Activated naive CD8-positive, alpha-beta T cell treated with anti-CD3 and anti-CD28 coated beads, Interleukin-2, amount 50 U/mL, for 24 hours (primary cell): ENCODE data around the gene SCAF11.

ENCODE experiments used
- ATAC-seq: fragments of 150-1000 bp; cut with Tn5 transposase; one replicate; pipeline ENCODE4 v1.10.0; 2021
- DNase-seq: peaks from one replicate; pipeline ENCODE4 v3.0.0; 2021
- H3K27ac Mint-ChIP-seq: one replicate; pipeline ENCODE4 v1.8.0; 2021; ENCODE audit warnings: mild to moderate bottlenecking, mixed read lengths
- H3K27me3 Mint-ChIP-seq: one replicate; pipeline ENCODE4 v1.8.0; 2021; ENCODE audit warnings: mixed read lengths
- H3K36me3 Mint-ChIP-seq: one replicate; pipeline ENCODE4 v1.8.0; 2021; ENCODE audit warnings: low read depth, mixed read lengths
- H3K4me1 Mint-ChIP-seq: one replicate; pipeline ENCODE4 v1.8.0; 2021; ENCODE audit warnings: mixed read lengths
- H3K4me3 Mint-ChIP-seq: one replicate; pipeline ENCODE4 v1.8.0; 2021; ENCODE audit warnings: mild to moderate bottlenecking, moderate library complexity, mixed read lengths
- H3K9me3 Mint-ChIP-seq: one replicate; pipeline ENCODE4 v1.8.0; 2021; ENCODE audit warnings: mixed read lengths

SCAF11 gene

GRCh38 chr12:45912774-45913173, 77.6 kb downstream of the SCAF11 start:
- ATAC-seq (no peak), DNase-seq (no peak)
- no peaks in the 10 kb centered on the region for H3K9me3 Mint-ChIP-seq
- H3K27me3 Mint-ChIP-seq = no peaks in the 10 kb centered on the region
- no peak overlapping the region for H3K4me3 Mint-ChIP-seq
- no peaks in the 10 kb centered on the region for H3K4me1 Mint-ChIP-seq
- no peak overlapping the region for H3K27ac Mint-ChIP-seq
- peaks cover 7% of the 10 kb centered on the region for H3K36me3 Mint-ChIP-seq

- peaks cover 9% of the 10 kb centered on the region for H3K36me3 Mint-ChIP-seq
- H3K9me3 Mint-ChIP-seq = no peaks in the 10 kb centered on the region
- no peaks in the 10 kb centered on the region for H3K27me3 Mint-ChIP-seq
- ATAC-seq (no peak), DNase-seq (no peak)
- H3K27ac Mint-ChIP-seq = no peak overlapping the region
- H3K4me3 Mint-ChIP-seq = no peak overlapping the region
- H3K4me1 Mint-ChIP-seq = no peaks in the 10 kb centered on the region
Observed at GRCh38 chr12:45909041-45909713, 81.2 kb downstream of the SCAF11 start.

GRCh38 chr12:45907955-45908354, 82.4 kb downstream of the SCAF11 start:
- no peak overlapping the region for H3K27ac Mint-ChIP-seq
- no peak overlapping the region for H3K4me3 Mint-ChIP-seq
- H3K36me3 Mint-ChIP-seq = peaks cover 12% of the 10 kb centered on the region
- no peaks in the 10 kb centered on the region for H3K27me3 Mint-ChIP-seq
- no peaks in the 10 kb centered on the region for H3K4me1 Mint-ChIP-seq
- DNase-seq = no peak
- no peaks in the 10 kb centered on the region for H3K9me3 Mint-ChIP-seq
- no peak for ATAC-seq

GRCh38 chr12:45898094-45898493, 92.3 kb downstream of the SCAF11 start:
- Mint-ChIP-seq H3K4me1 (peaks cover 5% of the 10 kb centered on the region), H3K27ac (no peak overlapping the region), H3K36me3 (peaks cover 48% of the 10 kb centered on the region), H3K27me3 (no peaks in the 10 kb centered on the region), H3K9me3 (no peaks in the 10 kb centered on the region), H3K4me3 (no peak overlapping the region)
- ATAC-seq = no peak
- no peak for DNase-seq

DNA sequence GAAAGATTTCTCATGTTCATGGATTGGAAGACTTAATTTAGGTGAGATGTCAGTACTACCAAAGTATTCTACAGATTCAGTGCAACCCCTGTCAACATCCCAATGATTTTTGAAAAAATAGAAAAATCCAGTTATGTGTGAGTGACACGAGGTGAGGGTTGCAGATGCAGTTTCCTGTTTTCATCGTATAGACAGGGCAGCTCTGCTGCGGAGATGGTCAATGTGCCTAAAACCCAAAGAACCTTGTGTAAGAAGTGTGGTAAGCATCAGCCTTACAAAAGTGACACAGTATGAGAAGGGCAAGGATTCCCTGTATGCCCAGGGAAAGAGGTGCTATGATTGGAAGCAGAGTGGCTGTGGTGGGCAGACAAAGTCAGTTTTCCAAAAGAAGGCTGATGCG, 94.4 kb downstream of the SCAF11 start:
- Mint-ChIP-seq H3K36me3 (peaks cover 60% of the 10 kb centered on the region), H3K27ac (no peak overlapping the region), H3K9me3 (no peaks in the 10 kb centered on the region), H3K4me1 (peaks cover 17% of the 10 kb centered on the region), H3K4me3 (no peak overlapping the region), H3K27me3 (no peaks in the 10 kb centered on the region)
- no peak for ATAC-seq
- DNase-seq = no peak

GRCh38 chr12:45893240-45893639, 97.1 kb downstream of the SCAF11 start:
- DNase-seq (no peak), ATAC-seq (no peak)
- no peaks in the 10 kb centered on the region for H3K27me3 Mint-ChIP-seq
- H3K4me1 Mint-ChIP-seq = peaks cover 17% of the 10 kb centered on the region
- peaks cover 53% of the 10 kb centered on the region for H3K36me3 Mint-ChIP-seq
- H3K4me3 Mint-ChIP-seq = no peak overlapping the region
- no peaks in the 10 kb centered on the region for H3K9me3 Mint-ChIP-seq
- no peak overlapping the region for H3K27ac Mint-ChIP-seq

GRCh38 chr12:45890276-45890675, 100.1 kb downstream of the SCAF11 start:
- DNase-seq (no peak), ATAC-seq (no peak)
- Mint-ChIP-seq H3K36me3 (peaks cover 46% of the 10 kb centered on the region), H3K27me3 (no peaks in the 10 kb centered on the region), H3K4me3 (no peak overlapping the region), H3K27ac (no peak overlapping the region), H3K9me3 (peaks cover 4% of the 10 kb centered on the region), H3K4me1 (peaks cover 19% of the 10 kb centered on the region)

DNA sequence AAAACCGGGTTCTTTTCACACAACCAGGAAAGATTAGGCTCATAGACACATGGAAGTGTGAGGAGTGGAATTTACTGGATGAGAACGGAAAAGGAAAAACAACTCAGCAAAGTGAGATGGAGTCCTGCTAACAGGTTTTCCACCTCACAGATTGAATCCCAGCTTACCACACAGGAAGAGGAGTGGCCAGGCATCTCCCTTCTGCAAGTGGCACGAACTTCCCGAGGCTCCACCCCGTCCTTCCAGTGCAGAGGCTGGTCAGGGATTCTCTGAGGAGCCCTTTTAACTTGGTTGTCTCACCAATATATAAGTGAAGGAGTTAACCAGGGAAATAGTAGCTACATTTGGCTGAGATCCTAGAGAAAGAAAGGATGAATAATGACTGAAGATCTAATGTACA, 102.8 kb downstream of the SCAF11 start:
- H3K27ac Mint-ChIP-seq = no peak overlapping the region
- H3K27me3 Mint-ChIP-seq = no peaks in the 10 kb centered on the region
- peaks cover 5% of the 10 kb centered on the region for H3K9me3 Mint-ChIP-seq
- DNase-seq (no peak), ATAC-seq (no peak)
- peaks cover 12% of the 10 kb centered on the region for H3K4me1 Mint-ChIP-seq
- no peak overlapping the region for H3K4me3 Mint-ChIP-seq
- peaks cover 50% of the 10 kb centered on the region for H3K36me3 Mint-ChIP-seq

DNA sequence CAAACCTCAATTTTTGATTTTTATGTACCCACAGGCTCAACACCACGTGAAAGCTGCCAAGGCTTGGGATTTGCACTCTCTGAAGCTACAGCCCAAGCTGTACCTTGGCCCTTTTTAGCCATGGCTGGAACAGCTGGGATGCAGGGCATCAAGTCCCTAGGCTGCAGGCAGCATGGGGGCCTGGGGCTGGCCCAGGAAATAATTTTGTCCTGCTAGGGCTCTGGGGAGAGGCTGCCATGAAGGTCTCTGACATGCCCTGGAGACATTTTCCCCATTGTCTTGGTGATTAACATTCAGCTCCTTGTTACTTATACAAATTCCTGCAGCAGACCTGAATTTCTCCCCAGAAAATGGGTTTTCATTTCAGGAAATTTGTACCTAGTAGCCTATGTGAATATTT, 103.7 kb downstream of the SCAF11 start:
- Mint-ChIP-seq H3K27ac (no peak overlapping the region), H3K36me3 (peaks cover 53% of the 10 kb centered on the region), H3K4me1 (peaks cover 8% of the 10 kb centered on the region), H3K9me3 (peaks cover 5% of the 10 kb centered on the region), H3K4me3 (no peak overlapping the region), H3K27me3 (no peaks in the 10 kb centered on the region)
- no peak for DNase-seq
- ATAC-seq = no peak

GRCh38 chr12:45883187-45883586, 107.2 kb downstream of the SCAF11 start:
- H3K36me3 Mint-ChIP-seq = peaks cover 62% of the 10 kb centered on the region
- no peak overlapping the region for H3K27ac Mint-ChIP-seq
- H3K27me3 Mint-ChIP-seq = no peaks in the 10 kb centered on the region
- H3K9me3 Mint-ChIP-seq = peaks cover 5% of the 10 kb centered on the region
- ATAC-seq (no peak), DNase-seq (no peak)
- no peak overlapping the region for H3K4me3 Mint-ChIP-seq
- H3K4me1 Mint-ChIP-seq = peaks cover 14% of the 10 kb centered on the region

- H3K27ac Mint-ChIP-seq = no peak overlapping the region
- peaks cover 63% of the 10 kb centered on the region for H3K36me3 Mint-ChIP-seq
- no peak overlapping the region for H3K4me3 Mint-ChIP-seq
- peaks cover 4% of the 10 kb centered on the region for H3K9me3 Mint-ChIP-seq
- no peaks in the 10 kb centered on the region for H3K27me3 Mint-ChIP-seq
- no peak for ATAC-seq
- DNase-seq = no peak
- H3K4me1 Mint-ChIP-seq = peaks cover 22% of the 10 kb centered on the region
Observed at GRCh38 chr12:45880533-45880932, 109.8 kb downstream of the SCAF11 start.

DNA sequence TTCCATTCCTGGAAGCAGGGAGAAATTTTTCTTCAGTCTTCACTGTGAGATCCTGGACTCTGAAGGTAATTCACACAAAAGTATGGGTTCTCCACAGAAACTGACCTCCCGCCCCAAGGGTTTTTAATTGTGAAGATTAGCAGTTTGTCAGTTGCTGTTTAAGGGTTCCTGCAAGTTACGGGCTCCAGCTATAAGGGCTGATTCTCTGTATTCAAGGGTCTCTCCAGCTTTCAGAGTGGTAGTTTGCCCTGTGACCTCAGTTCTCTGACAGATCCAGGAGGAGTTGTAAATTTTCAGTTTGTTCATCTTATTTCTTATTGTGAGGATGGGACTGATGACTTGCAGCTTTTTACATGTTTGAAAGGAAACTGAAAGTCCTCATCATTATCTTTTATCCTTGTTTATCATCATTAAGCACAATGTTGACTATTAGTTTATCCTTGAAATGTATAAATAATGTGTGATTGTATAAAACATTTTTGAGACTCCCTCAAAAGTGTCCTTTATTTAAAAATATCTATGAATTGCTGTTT, 110.9 kb downstream of the SCAF11 start:
- Mint-ChIP-seq H3K4me3 (no peak overlapping the region), H3K36me3 (peaks cover 63% of the 10 kb centered on the region), H3K27ac (peak overlapping the region; percentile 57), H3K27me3 (no peaks in the 10 kb centered on the region), H3K4me1 (peaks cover 22% of the 10 kb centered on the region), H3K9me3 (no peaks in the 10 kb centered on the region)
- DNase-seq (no peak), ATAC-seq (no peak)

DNA sequence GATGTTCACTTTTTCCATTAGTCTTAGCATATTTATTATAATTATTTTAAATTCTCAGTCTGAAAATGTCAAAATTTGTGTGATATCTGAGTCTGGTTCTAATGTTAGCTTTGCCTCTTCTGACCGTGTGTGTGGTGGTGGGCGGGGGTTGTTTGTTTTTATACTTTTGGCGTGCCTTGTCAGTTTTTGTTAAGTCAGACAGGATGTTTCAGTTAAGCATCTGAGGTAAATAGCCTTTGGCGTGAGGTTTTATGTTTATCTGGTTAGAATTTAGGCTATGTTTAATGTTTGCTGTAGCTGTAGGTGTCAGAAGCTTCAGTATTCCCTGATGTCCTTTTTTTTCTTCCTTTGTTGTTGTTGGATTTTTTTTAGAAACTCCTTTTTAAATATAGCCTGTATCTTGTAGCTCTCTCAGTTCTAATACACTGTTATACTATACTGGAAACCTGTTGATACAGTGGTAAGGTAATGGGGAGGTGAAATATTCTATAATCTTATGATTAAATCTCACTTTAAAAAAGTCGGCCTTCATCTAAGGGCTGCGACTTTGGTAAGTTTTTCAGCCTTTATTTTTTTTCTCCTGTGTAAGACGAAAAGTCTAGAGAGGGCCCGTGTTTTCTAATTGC, 111.6 kb downstream of the SCAF11 start:
- Mint-ChIP-seq H3K36me3 (peaks cover 65% of the 10 kb centered on the region), H3K4me1 (peaks cover 22% of the 10 kb centered on the region)
- DNase-seq = no peak

GRCh38 chr12:45877069-45877468, 113.3 kb downstream of the SCAF11 start:
- ATAC-seq = no peak
- Mint-ChIP-seq H3K9me3 (no peaks in the 10 kb centered on the region), H3K27ac (no peak overlapping the region), H3K36me3 (peaks cover 65% of the 10 kb centered on the region), H3K4me3 (no peak overlapping the region), H3K27me3 (no peaks in the 10 kb centered on the region), H3K4me1 (peaks cover 25% of the 10 kb centered on the region)
- no peak for DNase-seq

More for the DNA sequence above, 111.6 kb downstream of the SCAF11 start:
- no peak for ATAC-seq
- Mint-ChIP-seq H3K4me3 (no peak overlapping the region), H3K27me3 (no peaks in the 10 kb centered on the region), H3K27ac (peak overlapping the region; percentile 63), H3K9me3 (no peaks in the 10 kb centered on the region)

DNA sequence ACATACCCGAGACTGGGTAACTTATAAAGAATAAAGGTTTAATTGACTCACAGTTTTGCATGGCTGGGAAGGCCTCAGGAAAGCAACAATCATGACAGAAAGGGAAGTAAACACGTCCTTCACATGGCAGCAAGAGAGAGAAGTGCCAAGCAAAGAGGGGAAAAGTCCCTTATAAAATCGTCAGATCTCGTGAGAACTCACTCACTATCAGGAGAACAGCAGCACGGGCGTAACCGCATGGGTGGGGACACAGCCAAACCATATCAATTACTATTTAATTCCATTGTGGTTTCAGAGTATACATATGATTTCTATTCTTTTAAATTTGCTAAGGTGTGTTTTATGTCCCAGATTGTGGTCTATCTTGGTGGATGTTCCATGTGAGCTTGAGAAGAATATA, 117.9 kb downstream of the SCAF11 start:
- no peaks in the 10 kb centered on the region for H3K9me3 Mint-ChIP-seq
- no peak overlapping the region for H3K4me3 Mint-ChIP-seq
- peaks cover 15% of the 10 kb centered on the region for H3K4me1 Mint-ChIP-seq
- DNase-seq = no peak
- ATAC-seq = no peak
- no peaks in the 10 kb centered on the region for H3K27me3 Mint-ChIP-seq
- peaks cover 66% of the 10 kb centered on the region for H3K36me3 Mint-ChIP-seq
- no peak overlapping the region for H3K27ac Mint-ChIP-seq
